Caco-2 (cell line): ENCODE data around the gene TRPC4. TPM values are rescaled to one million over a fixed set of nuclear protein-coding genes. Genes with fewer than 3 reads are reported as not detected.

ENCODE experiments used
- BruUV-seq: library from RNA; stranded (reverse); fragments of 400-500 nt; replicated peaks from 2 replicates; lab custom pipeline; 2021; lab: Mats Ljungman, UMichigan
- CTCF ChIA-PET: fragments of 300-600 bp; sonication (Branson Sonifier 250); formaldehyde crosslinking; loops from one replicate; lab custom pipeline; 2022; ENCODE audit warnings: antibody characterized with exemption; lab: Charles Lee
- POLR2A ChIA-PET: fragments of 300-600 bp; sonication (Branson Sonifier 250); formaldehyde crosslinking; loops from one replicate; lab custom pipeline; 2022; ENCODE audit warnings: antibody characterized with exemption; lab: Charles Lee
- DNase-seq, 2 experiments: peaks; one replicate each; pipeline versions ENCODE4 v3.0.0 to v3.0.0-alpha.2; 2020 to 2022
- H3K27me3 ChIP-seq: replicated peaks from 2 replicates; pipeline ENCODE4 v1.6.0; 2011; ENCODE audit warnings: low read length; ENCODE audit not compliant: control insufficient read depth, insufficient read depth
- H3K36me3 ChIP-seq: 2 replicates; pipeline ENCODE4 v1.5.1; 2011; ENCODE audit warnings: low read length; ENCODE audit not compliant: control insufficient read depth, insufficient read depth
- H3K4me1 ChIP-seq: fragments of 250-450 bp; sonication (Bioruptor Pico); 2 replicates; pipeline ENCODE4 v1.5.1; 2020; ENCODE audit warnings: mild to moderate bottlenecking
- H3K4me3 ChIP-seq: 2 replicates; pipeline ENCODE4 v1.5.1; 2011; ENCODE audit warnings: low read depth, mild to moderate bottlenecking, control low read depth, low read length
- H3K9me3 ChIP-seq: fragments of 250-450 bp; sonication (Bioruptor Pico); 2 replicates; pipeline ENCODE4 v1.5.1; 2020; ENCODE audit warnings: mild to moderate bottlenecking, moderate library complexity
- H3K27ac Mint-ChIP-seq: one replicate; pipeline ENCODE4 v1.8.0; 2022; ENCODE audit warnings: mixed read lengths; ENCODE audit not compliant: unreplicated experiment
- H3K27me3 Mint-ChIP-seq: one replicate; pipeline ENCODE4 v1.8.0; 2022; ENCODE audit warnings: mixed read lengths; ENCODE audit not compliant: insufficient read depth, unreplicated experiment
- H3K36me3 Mint-ChIP-seq: one replicate; pipeline ENCODE4 v1.8.0; 2022; ENCODE audit warnings: mild to moderate bottlenecking, mixed read lengths; ENCODE audit not compliant: insufficient read depth, unreplicated experiment
- H3K4me1 Mint-ChIP-seq: one replicate; pipeline ENCODE4 v1.8.0; 2022; ENCODE audit warnings: low read depth, mixed read lengths; ENCODE audit not compliant: unreplicated experiment
- H3K4me3 Mint-ChIP-seq: one replicate; pipeline ENCODE4 v1.8.0; 2022; ENCODE audit warnings: mild to moderate bottlenecking, moderate library complexity, mixed read lengths; ENCODE audit not compliant: unreplicated experiment
- H3K9me3 Mint-ChIP-seq: one replicate; pipeline ENCODE4 v1.8.0; 2022; ENCODE audit warnings: mixed read lengths; ENCODE audit not compliant: unreplicated experiment
- CTCF ChIP-seq, 2 experiments: fragments of 200-600 bp in 1 of 2; IDR thresholded peaks; 1 replicate in 1 of 2; 2 replicates in 1 of 2; pipeline versions ENCODE4 v1.5.1 to v1.8.0; 2011 to 2022; ENCODE audit warnings: antibody characterized with exemption in 1 of 2, control low read depth in 1 of 2, inconsistent platforms in 1 of 2, low read depth in 1 of 2, low read length in 1 of 2, mild to moderate bottlenecking in 1 of 2, moderate library complexity in 1 of 2; ENCODE audit not compliant: insufficient read depth in 1 of 2, severe bottlenecking in 1 of 2, unreplicated experiment in 1 of 2
- intact Hi-C: fragments of 100-400 bp; cut with micrococcal nuclease; formaldehyde crosslinking; loops from one replicate; pipeline ENCODE4 v1.10.0; 2022; ENCODE audit not compliant: unreplicated experiment
- total RNA-seq: library from RNA; stranded (reverse); gene quantifications from 2 replicates; pipeline ENCODE4 v1.2.3, GENCODE V29; 2022

TRPC4 gene
- total RNA-seq, 1 experiment from 2014 or later: not detected

GRCh38 chr13:37905736-37906135 lies 36.2 kb upstream of the TRPC4 start:
- no peaks in the 10 kb centered on the region for H3K9me3 Mint-ChIP-seq
- no peaks in the 10 kb centered on the region for H3K4me1 Mint-ChIP-seq
- Histone ChIP-seq H3K36me3 (no peaks in the 10 kb centered on the region), H3K27me3 (no peaks in the 10 kb centered on the region), H3K4me3 (no peak overlapping the region), H3K4me1 (no peaks in the 10 kb centered on the region), H3K9me3 (no peaks in the 10 kb centered on the region)
- BruUV-seq: no TSS peak
- H3K36me3 Mint-ChIP-seq: no peaks in the 10 kb centered on the region
- H3K27me3 Mint-ChIP-seq: peaks cover 3% of the 10 kb centered on the region
- H3K4me3 Mint-ChIP-seq: no peak overlapping the region
- CTCF ChIA-PET: no interaction called here
- H3K27ac Mint-ChIP-seq: no peak overlapping the region
- DNase-seq: no peak
- POLR2A ChIA-PET: no interaction called here
- intact Hi-C loops: no loop called here
- no peak for TF ChIP-seq CTCF (IDR thresholded peaks at IDR 0.05; ENCODE audit: insufficient read depth in 1 of 2, low read depth in 1 of 2, low read length in 1 of 2, severe bottlenecking in 1 of 2, unreplicated experiment in 1 of 2)

- intact Hi-C loops: no loop called here
- BruUV-seq: no TSS peak
- POLR2A ChIA-PET: no interaction called here
- Mint-ChIP-seq H3K4me3 (no peak overlapping the region), H3K36me3 (no peaks in the 10 kb centered on the region), H3K9me3 (no peaks in the 10 kb centered on the region), H3K27me3 (peaks cover 3% of the 10 kb centered on the region), H3K4me1 (no peaks in the 10 kb centered on the region), H3K27ac (no peak overlapping the region)
- no peaks in the 10 kb centered on the region for H3K9me3 ChIP-seq
- no peaks in the 10 kb centered on the region for H3K36me3 ChIP-seq
- TF ChIP-seq CTCF (IDR thresholded peaks at IDR 0.05; ENCODE audit: insufficient read depth in 1 of 2, low read depth in 1 of 2, low read length in 1 of 2, severe bottlenecking in 1 of 2, unreplicated experiment in 1 of 2): no peak
- CTCF ChIA-PET: no interaction called here
- no peaks in the 10 kb centered on the region for H3K4me1 ChIP-seq
- H3K27me3 ChIP-seq: no peaks in the 10 kb centered on the region
- peak in 1 of 2 experiments; percentile 15 for DNase-seq
- no peak overlapping the region for H3K4me3 ChIP-seq
These were observed 30.2 kb upstream of the TRPC4 start for GRCh38 chr13:37899753-37900152.

- H3K4me3 Mint-ChIP-seq: no peak overlapping the region
- no peaks in the 10 kb centered on the region for H3K36me3 Mint-ChIP-seq
- no peaks in the 10 kb centered on the region for H3K27me3 ChIP-seq
- no peak overlapping the region for H3K4me3 ChIP-seq
- H3K9me3 Mint-ChIP-seq: no peaks in the 10 kb centered on the region
- no peaks in the 10 kb centered on the region for H3K4me1 ChIP-seq
- no peak for TF ChIP-seq CTCF (IDR thresholded peaks at IDR 0.05; ENCODE audit: insufficient read depth in 1 of 2, low read depth in 1 of 2, low read length in 1 of 2, severe bottlenecking in 1 of 2, unreplicated experiment in 1 of 2)
- H3K27ac Mint-ChIP-seq: no peak overlapping the region
- intact Hi-C loops: no loop called here
- peaks cover 7% of the 10 kb centered on the region for H3K27me3 Mint-ChIP-seq
- CTCF ChIA-PET: no interaction called here
- DNase-seq: no peak
- no TSS peak for BruUV-seq
- H3K9me3 ChIP-seq: no peaks in the 10 kb centered on the region
- POLR2A ChIA-PET: no interaction called here
- H3K4me1 Mint-ChIP-seq: no peaks in the 10 kb centered on the region
- no peaks in the 10 kb centered on the region for H3K36me3 ChIP-seq
These were observed 23.7 kb upstream of the TRPC4 start for GRCh38 chr13:37893321-37893720.
